ENCODE data around the gene TWIST2. TPM values are rescaled to one million over a fixed set of nuclear protein-coding genes. Genes with fewer than 3 reads are reported as not detected.

The TWIST2 gene
- total RNA-seq, 1 donor from 2014 or later: 18.6 TPM

- peaks cover 21% of the 10 kb centered on the region for H3K4me1 Mint-ChIP-seq
- no peaks in the 10 kb centered on the region for H3K36me3 Mint-ChIP-seq
- no peak for DNase-seq (ENCODE audit: low spot score in 2 of 2, unreplicated experiment in 2 of 2)
- no peaks in the 10 kb centered on the region for H3K9me3 Mint-ChIP-seq
- TF ChIP-seq, protein P1, sequence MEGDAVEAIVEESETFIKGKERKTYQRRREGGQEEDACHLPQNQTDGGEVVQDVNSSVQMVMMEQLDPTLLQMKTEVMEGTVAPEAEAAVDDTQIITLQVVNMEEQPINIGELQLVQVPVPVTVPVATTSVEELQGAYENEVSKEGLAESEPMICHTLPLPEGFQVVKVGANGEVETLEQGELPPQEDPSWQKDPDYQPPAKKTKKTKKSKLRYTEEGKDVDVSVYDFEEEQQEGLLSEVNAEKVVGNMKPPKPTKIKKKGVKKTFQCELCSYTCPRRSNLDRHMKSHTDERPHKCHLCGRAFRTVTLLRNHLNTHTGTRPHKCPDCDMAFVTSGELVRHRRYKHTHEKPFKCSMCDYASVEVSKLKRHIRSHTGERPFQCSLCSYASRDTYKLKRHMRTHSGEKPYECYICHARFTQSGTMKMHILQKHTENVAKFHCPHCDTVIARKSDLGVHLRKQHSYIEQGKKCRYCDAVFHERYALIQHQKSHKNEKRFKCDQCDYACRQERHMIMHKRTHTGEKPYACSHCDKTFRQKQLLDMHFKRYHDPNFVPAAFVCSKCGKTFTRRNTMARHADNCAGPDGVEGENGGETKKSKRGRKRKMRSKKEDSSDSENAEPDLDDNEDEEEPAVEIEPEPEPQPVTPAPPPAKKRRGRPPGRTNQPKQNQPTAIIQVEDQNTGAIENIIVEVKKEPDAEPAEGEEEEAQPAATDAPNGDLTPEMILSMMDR (IDR thresholded peaks at IDR 0.05; ENCODE audit: unreplicated experiment): no peak
- H3K4me3 Mint-ChIP-seq: no peak overlapping the region
- H3K27me3 Mint-ChIP-seq (ENCODE audit: low read depth): no peaks in the 10 kb centered on the region
- no peak overlapping the region for H3K27ac Mint-ChIP-seq
Measured at GRCh38 chr2:238903141-238903540, 55.3 kb downstream of the TWIST2 start.

DNA sequence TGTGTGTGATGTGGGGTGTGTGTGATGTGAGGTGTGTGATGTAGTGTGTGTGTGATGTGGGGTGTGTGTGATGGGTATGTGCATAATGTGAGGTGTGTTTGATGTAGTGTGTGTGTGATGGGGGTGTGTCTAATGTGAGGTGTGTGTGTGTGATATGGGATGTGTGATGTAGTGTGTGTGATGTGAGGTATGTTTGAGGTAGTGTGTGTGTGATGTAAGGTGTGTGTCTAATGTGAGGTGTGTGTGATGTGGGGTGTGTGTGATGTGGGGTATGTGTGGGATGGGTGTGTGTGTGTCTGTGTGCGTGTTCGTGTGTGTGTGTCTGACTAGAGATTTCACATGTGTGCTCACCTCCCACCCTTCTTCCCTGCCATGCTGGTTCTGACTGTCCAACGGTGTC, 56.3 kb downstream of the TWIST2 start:
- Mint-ChIP-seq H3K36me3 (no peaks in the 10 kb centered on the region), H3K4me3 (no peak overlapping the region), H3K9me3 (no peaks in the 10 kb centered on the region), H3K27ac (no peak overlapping the region), H3K27me3 (ENCODE audit: low read depth) (no peaks in the 10 kb centered on the region), H3K4me1 (peaks cover 21% of the 10 kb centered on the region)
- TF ChIP-seq, protein P1 (IDR thresholded peaks at IDR 0.05; ENCODE audit: unreplicated experiment): no peak
- no peak for DNase-seq (ENCODE audit: low spot score in 2 of 2, unreplicated experiment in 2 of 2)

DNA sequence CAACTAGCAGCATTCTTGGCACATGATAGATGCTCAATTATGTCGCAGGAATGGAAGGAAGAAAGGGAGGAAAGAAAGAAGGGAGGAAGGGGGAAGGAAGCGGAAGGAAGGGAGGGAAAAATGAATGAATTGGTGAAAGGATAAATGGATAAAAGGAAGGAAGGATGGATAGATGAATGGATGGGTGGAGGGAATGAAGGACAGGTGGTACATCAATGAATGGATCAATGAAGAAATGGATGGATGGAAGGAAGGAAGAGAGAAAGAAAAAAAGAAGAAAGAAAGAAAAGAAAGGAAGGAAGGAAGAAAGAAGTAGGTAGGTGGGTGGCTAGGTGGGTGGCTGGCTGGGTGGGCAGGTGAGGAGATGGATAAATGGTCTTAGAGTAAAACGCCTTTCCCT, 56.8 kb downstream of the TWIST2 start:
- H3K27me3 Mint-ChIP-seq (ENCODE audit: low read depth): no peaks in the 10 kb centered on the region
- H3K27ac Mint-ChIP-seq: no peak overlapping the region
- H3K4me3 Mint-ChIP-seq: no peak overlapping the region
- no peak for DNase-seq (ENCODE audit: low spot score in 2 of 2, unreplicated experiment in 2 of 2)
- no peaks in the 10 kb centered on the region for H3K36me3 Mint-ChIP-seq
- TF ChIP-seq, protein P1 (IDR thresholded peaks at IDR 0.05; ENCODE audit: unreplicated experiment): no peak
- H3K9me3 Mint-ChIP-seq: no peaks in the 10 kb centered on the region
- H3K4me1 Mint-ChIP-seq: peaks cover 21% of the 10 kb centered on the region

GRCh38 chr2:238905224-238905623, 57.3 kb downstream of the TWIST2 start:
- Mint-ChIP-seq H3K4me1 (peaks cover 19% of the 10 kb centered on the region), H3K27ac (no peak overlapping the region), H3K36me3 (no peaks in the 10 kb centered on the region), H3K9me3 (no peaks in the 10 kb centered on the region), H3K4me3 (no peak overlapping the region), H3K27me3 (ENCODE audit: low read depth) (no peaks in the 10 kb centered on the region)
- TF ChIP-seq, protein P1 (IDR thresholded peaks at IDR 0.05; ENCODE audit: unreplicated experiment): no peak
- DNase-seq (ENCODE audit: low spot score in 2 of 2, unreplicated experiment in 2 of 2): no peak

DNA sequence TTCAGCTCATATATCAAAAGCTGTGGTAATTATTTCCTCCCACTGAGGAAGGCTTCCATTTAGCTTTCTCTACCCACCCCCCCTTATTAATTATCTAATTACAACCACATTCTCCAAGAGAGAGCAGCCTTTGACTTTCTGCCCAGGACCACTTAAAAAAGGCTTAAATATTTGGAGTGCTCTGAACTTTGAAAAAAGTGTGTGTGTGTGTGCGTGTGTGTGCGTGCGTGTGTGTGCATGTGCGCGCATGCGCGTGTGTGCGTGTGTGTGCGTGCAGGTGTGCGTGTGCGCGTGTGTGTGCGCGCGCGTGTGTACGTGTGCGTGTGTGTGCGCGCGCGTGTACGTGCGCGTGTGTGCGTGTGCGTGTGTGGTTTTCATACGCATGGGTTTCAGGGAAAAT, 57.8 kb downstream of the TWIST2 start:
- no peaks in the 10 kb centered on the region for H3K9me3 Mint-ChIP-seq
- DNase-seq (ENCODE audit: low spot score in 2 of 2, unreplicated experiment in 2 of 2): no peak
- H3K4me3 Mint-ChIP-seq: no peak overlapping the region
- TF ChIP-seq, protein P1 (IDR thresholded peaks at IDR 0.05; ENCODE audit: unreplicated experiment): no peak
- no peak overlapping the region for H3K27ac Mint-ChIP-seq
- no peaks in the 10 kb centered on the region for H3K36me3 Mint-ChIP-seq
- H3K27me3 Mint-ChIP-seq (ENCODE audit: low read depth): no peaks in the 10 kb centered on the region
- H3K4me1 Mint-ChIP-seq: peaks cover 17% of the 10 kb centered on the region
